22Rv1 (cell line): ENCODE results near the gene EHBP1.

Source experiments
- H3K27ac ChIP-seq: fragments of 450-650 bp; 2 replicates; pipeline ENCODE4 v1.5.1; 2017
- CTCF ChIP-seq: fragments of 450-650 bp; IDR thresholded peaks from 2 replicates; pipeline ENCODE4 v1.5.1; 2017; ENCODE audit warnings: mild to moderate bottlenecking
- ZFX ChIP-seq: fragments of 450-650 bp; IDR thresholded peaks from 2 replicates; pipeline ENCODE4 v1.6.1; 2017; ENCODE audit warnings: antibody characterized with exemption, borderline replicate concordance

EHBP1 gene

GRCh38 chr2:62817348-62817747 lies 111.8 kb downstream of the EHBP1 start:
- TF ChIP-seq CTCF (no peak), ZFX (no peak)
- H3K27ac ChIP-seq, result no peak overlapping the region

GRCh38 chr2:62817995-62818713 lies 112.6 kb downstream of the EHBP1 start:
- TF ChIP-seq CTCF (no peak), ZFX (no peak)
- H3K27ac ChIP-seq, result no peak overlapping the region

GRCh38 chr2:62822549-62822948 lies 117.0 kb downstream of the EHBP1 start:
- H3K27ac ChIP-seq, result peak overlapping the region; percentile 33
- TF ChIP-seq CTCF (no peak), ZFX (no peak)

- TF ChIP-seq ZFX (no peak), CTCF (no peak)
Observed at GRCh38 chr2:62824388-62824787, 118.9 kb downstream of the EHBP1 start.

GRCh38 chr2:62826141-62826540 lies 120.6 kb downstream of the EHBP1 start:
- peak overlapping the region; percentile 52 for H3K27ac ChIP-seq
- TF ChIP-seq ZFX, result no peak
- no peak for TF ChIP-seq CTCF

More at GRCh38 chr2:62824388-62824787, 118.9 kb downstream of the EHBP1 start:
- peak overlapping the region; percentile 52; the same call in 1 of the 2 replicates for H3K27ac ChIP-seq

- no peak for TF ChIP-seq CTCF
- TF ChIP-seq ZFX, result no peak
- no peak overlapping the region for H3K27ac ChIP-seq
Observed at GRCh38 chr2:62826953-62827675, 121.6 kb downstream of the EHBP1 start.

GRCh38 chr2:62831729-62832128 lies 126.2 kb downstream of the EHBP1 start:
- no peak for TF ChIP-seq ZFX
- no peak for TF ChIP-seq CTCF
- H3K27ac ChIP-seq, result no peak overlapping the region
